Stimulated activated memory B cell treated with anti-CD40 and anti-IgM and Interleukin-4, amounts not matched to agents 10 μg/mL and 1 μg/mL and 100 μg/mL, for 72 hours (primary cell): ENCODE measurements around the gene TDO2.
A peak's percentile ranks its signal among the peaks of the same experiment; 100 is the strongest.

ENCODE experiments used
- ATAC-seq: fragments of 150-1000 bp; cut with Tn5 transposase; 2 replicates; pipeline ENCODE4 v1.10.0; 2021
- H3K27ac Mint-ChIP-seq: one replicate; pipeline ENCODE4 v1.8.0; 2022; ENCODE audit warnings: mild to moderate bottlenecking, mixed read lengths
- H3K27me3 Mint-ChIP-seq: one replicate; pipeline ENCODE4 v1.8.0; 2022; ENCODE audit warnings: mixed read lengths
- H3K36me3 Mint-ChIP-seq: one replicate; pipeline ENCODE4 v1.8.0; 2022; ENCODE audit warnings: mixed read lengths
- H3K4me1 Mint-ChIP-seq: one replicate; pipeline ENCODE4 v1.8.0; 2022; ENCODE audit warnings: mixed read lengths
- H3K4me3 Mint-ChIP-seq: one replicate; pipeline ENCODE4 v1.8.0; 2022; ENCODE audit warnings: mild to moderate bottlenecking, moderate library complexity, mixed read lengths
- H3K9me3 Mint-ChIP-seq: one replicate; pipeline ENCODE4 v1.8.0; 2022; ENCODE audit warnings: mixed read lengths

The TDO2 gene

GRCh38 chr4:155956461-155956860 lies 53.0 kb downstream of the TDO2 start:
- no peak for ATAC-seq
- peaks cover 6% of the 10 kb centered on the region for H3K4me1 Mint-ChIP-seq
- H3K27me3 Mint-ChIP-seq: peaks cover 12% of the 10 kb centered on the region
- H3K27ac Mint-ChIP-seq: no peak overlapping the region
- H3K9me3 Mint-ChIP-seq: no peaks in the 10 kb centered on the region
- no peaks in the 10 kb centered on the region for H3K36me3 Mint-ChIP-seq
- H3K4me3 Mint-ChIP-seq: no peak overlapping the region

- Mint-ChIP-seq H3K4me1 (no peaks in the 10 kb centered on the region), H3K9me3 (no peaks in the 10 kb centered on the region), H3K4me3 (no peak overlapping the region), H3K36me3 (no peaks in the 10 kb centered on the region), H3K27ac (no peak overlapping the region), H3K27me3 (peaks cover 12% of the 10 kb centered on the region)
- ATAC-seq: peak; percentile 20
Observed at GRCh38 chr4:155959417-155959816, 55.9 kb downstream of the TDO2 start.

GRCh38 chr4:155960522-155960921 lies 57.0 kb downstream of the TDO2 start:
- Mint-ChIP-seq H3K9me3 (no peaks in the 10 kb centered on the region), H3K36me3 (no peaks in the 10 kb centered on the region), H3K4me3 (no peak overlapping the region), H3K4me1 (no peaks in the 10 kb centered on the region), H3K27me3 (peaks cover 12% of the 10 kb centered on the region), H3K27ac (no peak overlapping the region)
- ATAC-seq: no peak

- H3K36me3 Mint-ChIP-seq: no peaks in the 10 kb centered on the region
- peaks cover 12% of the 10 kb centered on the region for H3K27me3 Mint-ChIP-seq
- no peak overlapping the region for H3K4me3 Mint-ChIP-seq
- no peaks in the 10 kb centered on the region for H3K9me3 Mint-ChIP-seq
- no peak for ATAC-seq
- no peaks in the 10 kb centered on the region for H3K4me1 Mint-ChIP-seq
- H3K27ac Mint-ChIP-seq: no peak overlapping the region
Observed at GRCh38 chr4:155961575-155961974, 58.1 kb downstream of the TDO2 start.

- no peaks in the 10 kb centered on the region for H3K4me1 Mint-ChIP-seq
- H3K36me3 Mint-ChIP-seq: no peaks in the 10 kb centered on the region
- H3K27me3 Mint-ChIP-seq: peaks cover 12% of the 10 kb centered on the region
- no peak overlapping the region for H3K4me3 Mint-ChIP-seq
- H3K27ac Mint-ChIP-seq: no peak overlapping the region
- no peak for ATAC-seq
- no peaks in the 10 kb centered on the region for H3K9me3 Mint-ChIP-seq
Observed at GRCh38 chr4:155962767-155963166, 59.3 kb downstream of the TDO2 start.

- H3K4me3 Mint-ChIP-seq: no peak overlapping the region
- H3K9me3 Mint-ChIP-seq: peaks cover 4% of the 10 kb centered on the region
Observed at GRCh38 chr4:155964016-155964891, 60.8 kb downstream of the TDO2 start.

GRCh38 chr4:155966171-155966570 lies 62.7 kb downstream of the TDO2 start:
- H3K9me3 Mint-ChIP-seq: peaks cover 4% of the 10 kb centered on the region
- H3K27ac Mint-ChIP-seq: no peak overlapping the region
- no peaks in the 10 kb centered on the region for H3K4me1 Mint-ChIP-seq
- no peak for ATAC-seq
- H3K27me3 Mint-ChIP-seq: no peaks in the 10 kb centered on the region
- no peak overlapping the region for H3K4me3 Mint-ChIP-seq
- no peaks in the 10 kb centered on the region for H3K36me3 Mint-ChIP-seq

More at GRCh38 chr4:155964016-155964891, 60.8 kb downstream of the TDO2 start:
- Mint-ChIP-seq H3K27me3 (peaks cover 3% of the 10 kb centered on the region), H3K4me1 (no peaks in the 10 kb centered on the region), H3K36me3 (no peaks in the 10 kb centered on the region), H3K27ac (no peak overlapping the region)
- ATAC-seq: no peak

- no peak overlapping the region for H3K4me3 Mint-ChIP-seq
Observed at GRCh38 chr4:155966731-155967395, 63.4 kb downstream of the TDO2 start.

More at GRCh38 chr4:155966731-155967395, 63.4 kb downstream of the TDO2 start:
- H3K9me3 Mint-ChIP-seq: peaks cover 4% of the 10 kb centered on the region
- no peak for ATAC-seq
- no peaks in the 10 kb centered on the region for H3K27me3 Mint-ChIP-seq
- H3K4me1 Mint-ChIP-seq: no peaks in the 10 kb centered on the region
- H3K27ac Mint-ChIP-seq: no peak overlapping the region
- no peaks in the 10 kb centered on the region for H3K36me3 Mint-ChIP-seq
